HG03469 (cell line): Measurements from ENCODE around the gene ABCA12.

Experiments used
- ATAC-seq: cut with Tn5 transposase; IDR thresholded peaks from one replicate; pipeline ENCODE4 v1.9.1; 2021; ENCODE audit warnings: mild to moderate bottlenecking, moderate library complexity, moderate number of reproducible peaks; ENCODE audit not compliant: unreplicated experiment

Gene ABCA12

DNA sequence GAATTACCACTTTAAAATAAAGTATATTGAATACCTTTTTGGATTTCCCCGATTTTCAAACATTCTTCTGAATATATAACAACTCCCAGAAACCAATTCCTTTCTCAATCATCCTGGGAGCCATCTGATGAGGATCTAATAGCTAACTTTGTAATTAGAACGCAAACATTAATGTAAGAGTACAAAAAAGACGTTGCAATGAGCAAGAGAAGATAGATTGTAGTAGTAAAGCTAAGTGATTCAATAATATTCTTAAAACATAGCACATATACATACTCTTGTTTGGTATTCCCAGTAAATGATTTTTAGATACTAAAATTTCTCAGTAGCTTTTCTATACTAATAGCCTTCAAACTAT lies 1.1 kb downstream of the ABCA12 start:
- ATAC-seq, result no peak

- peak; percentile 39 for ATAC-seq
Measured at GRCh38 chr2:215136669-215137328, 1.6 kb downstream of the ABCA12 start.

- ATAC-seq, result no peak
Measured at GRCh38 chr2:215120401-215120800, 18.0 kb downstream of the ABCA12 start.

- ATAC-seq, result no peak
Measured at GRCh38 chr2:215119847-215120246, 18.6 kb downstream of the ABCA12 start.

- ATAC-seq, result no peak
Measured at GRCh38 chr2:215110918-215111317, 27.5 kb downstream of the ABCA12 start.

GRCh38 chr2:215107216-215108056 lies 31.0 kb downstream of the ABCA12 start:
- no peak for ATAC-seq

GRCh38 chr2:215105607-215106354 lies 32.6 kb downstream of the ABCA12 start:
- ATAC-seq, result no peak

- no peak for ATAC-seq
Measured at GRCh38 chr2:215104226-215104625, 34.2 kb downstream of the ABCA12 start.

DNA sequence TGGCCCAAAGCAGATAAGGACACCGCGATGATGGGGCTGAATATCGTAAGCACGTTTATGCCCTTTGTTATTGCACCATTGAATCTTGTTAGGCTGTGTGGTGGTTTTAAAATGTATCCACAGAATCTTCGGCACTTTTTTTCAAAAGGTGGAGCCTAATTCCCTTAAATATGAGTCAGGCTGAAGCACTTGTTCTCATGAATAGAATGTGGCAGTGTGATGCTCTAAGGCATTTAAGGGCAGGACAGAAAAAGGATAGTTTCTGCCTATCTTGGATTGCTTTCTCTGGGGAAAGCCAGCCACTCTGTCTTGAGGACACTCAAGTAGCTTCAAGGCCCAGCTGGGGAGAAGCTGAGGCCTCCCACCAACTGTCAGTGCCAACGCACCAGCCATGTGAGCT lies 39.6 kb downstream of the ABCA12 start:
- no peak for ATAC-seq

DNA sequence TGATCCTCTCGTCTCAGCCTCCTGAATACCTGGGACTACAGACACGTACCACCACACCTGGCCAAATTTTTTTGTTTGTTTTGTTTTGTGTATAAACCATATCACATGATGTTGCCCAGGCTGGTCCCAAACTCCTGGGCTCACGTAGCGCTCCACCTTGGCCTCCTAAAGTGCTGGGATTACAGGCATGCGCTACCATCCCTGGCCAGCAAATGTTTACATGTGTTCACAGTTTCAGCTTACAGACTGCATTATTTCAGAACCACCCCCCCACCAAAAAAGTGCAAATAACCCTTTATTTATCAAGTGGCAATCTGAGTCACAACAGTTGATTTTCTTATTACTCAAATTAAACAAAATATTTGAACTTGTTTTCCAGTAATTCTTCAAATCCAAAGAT lies 54.3 kb downstream of the ABCA12 start:
- ATAC-seq, result no peak

GRCh38 chr2:215083146-215083545 lies 55.3 kb downstream of the ABCA12 start:
- ATAC-seq, result no peak

DNA sequence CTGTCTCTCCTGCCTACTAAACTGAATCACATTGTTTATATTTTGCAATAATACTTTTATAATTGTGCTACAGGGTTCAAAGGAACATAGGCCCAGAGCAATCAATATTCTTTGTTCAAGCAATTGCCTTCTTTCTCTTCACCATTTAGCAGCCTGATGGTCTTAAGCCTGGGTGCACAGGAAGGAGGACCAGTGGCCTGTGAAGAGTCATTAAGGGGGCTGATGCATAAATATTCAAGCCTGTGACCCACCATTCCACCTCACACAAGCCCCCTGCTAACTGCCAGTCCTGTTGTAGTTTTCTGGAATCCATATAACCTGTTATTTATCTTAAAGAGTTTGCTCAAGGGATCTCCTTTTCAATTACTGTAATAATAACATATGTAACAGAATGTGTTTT lies 56.0 kb downstream of the ABCA12 start:
- no peak for ATAC-seq

- no peak for ATAC-seq
Measured at GRCh38 chr2:215080545-215080944, 57.9 kb downstream of the ABCA12 start.

GRCh38 chr2:215071676-215072075 lies 66.8 kb downstream of the ABCA12 start:
- ATAC-seq, result no peak

DNA sequence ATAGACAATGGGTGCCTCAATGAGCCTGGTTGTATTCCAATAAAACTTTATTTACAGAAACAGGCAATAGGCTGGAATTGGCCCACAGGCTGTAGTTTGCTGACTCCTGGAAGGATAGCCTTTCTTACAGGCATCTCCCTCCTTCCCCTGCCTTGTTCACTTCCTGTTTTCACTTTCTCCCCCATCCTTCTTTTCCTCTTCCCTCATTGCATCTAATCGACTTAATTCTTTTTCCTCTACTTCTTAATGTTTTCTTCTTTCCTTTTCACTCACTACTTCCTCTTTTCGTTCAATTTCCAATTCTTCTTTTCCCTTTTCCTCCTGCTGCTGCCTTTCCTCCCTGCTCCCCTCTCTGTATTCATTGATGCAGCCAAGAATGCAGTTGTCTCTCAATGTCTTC lies 70.0 kb downstream of the ABCA12 start:
- ATAC-seq, result no peak

DNA sequence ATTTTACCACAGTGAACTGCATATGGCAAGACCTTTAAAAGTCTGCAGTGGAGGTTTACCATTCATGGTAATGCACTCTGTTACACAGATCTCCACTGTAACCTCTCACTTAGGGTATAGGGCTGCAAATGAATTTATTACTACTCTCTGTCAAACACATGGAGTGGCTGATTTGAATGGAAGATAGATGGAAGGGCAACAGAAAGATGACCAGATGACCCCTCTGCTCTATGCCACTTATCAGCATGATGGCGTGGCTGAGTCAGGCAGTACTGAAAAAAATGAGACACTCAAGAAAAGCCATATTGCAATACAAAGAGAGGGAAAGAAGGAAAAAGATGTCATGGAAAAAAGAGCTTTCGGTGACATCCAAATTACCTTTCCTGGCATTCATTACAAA lies 72.3 kb downstream of the ABCA12 start:
- ATAC-seq, result no peak

- no peak for ATAC-seq
Measured at GRCh38 chr2:215063526-215063925, 74.9 kb downstream of the ABCA12 start.

- no peak for ATAC-seq
Measured at GRCh38 chr2:215060861-215061536, 77.4 kb downstream of the ABCA12 start.

DNA sequence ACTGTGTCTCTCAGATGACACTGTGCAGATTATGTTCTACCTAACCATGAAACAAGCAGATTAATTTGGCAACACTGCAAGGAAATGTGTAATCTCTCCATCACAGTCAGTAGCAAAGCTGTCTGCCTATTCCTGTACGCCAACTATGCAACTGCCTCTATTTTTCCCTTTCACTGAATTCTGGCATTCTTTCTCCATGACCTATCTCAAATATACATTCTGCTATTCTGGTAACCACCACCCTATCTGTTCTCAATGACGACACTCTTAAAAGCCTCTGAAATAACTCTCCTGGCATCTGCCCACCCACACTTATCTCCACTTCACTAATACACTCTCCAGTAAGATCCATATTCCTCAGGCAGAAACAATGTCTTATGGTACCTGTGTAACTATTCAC lies 78.7 kb downstream of the ABCA12 start:
- no peak for ATAC-seq

DNA sequence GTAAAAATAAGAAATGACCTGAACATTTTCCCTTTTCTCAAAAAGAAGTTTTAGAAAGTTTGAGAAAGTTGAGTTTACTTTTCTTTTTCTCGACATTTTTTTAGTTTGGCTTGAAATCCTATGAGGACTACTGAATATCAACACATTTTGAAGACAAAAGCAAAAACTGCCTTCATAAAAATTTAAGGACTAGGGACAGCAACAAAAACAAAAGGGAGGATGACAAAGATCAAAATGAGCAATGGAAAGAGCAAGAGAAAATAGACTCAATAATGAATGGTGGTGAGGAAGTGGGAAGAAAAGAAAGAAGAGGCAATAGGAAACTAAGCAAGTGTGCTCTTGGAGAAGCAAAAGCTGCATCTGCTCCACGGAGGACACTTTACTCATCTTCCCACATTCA lies 82.5 kb downstream of the ABCA12 start:
- ATAC-seq, result no peak

GRCh38 chr2:215052810-215053209 lies 85.6 kb downstream of the ABCA12 start:
- ATAC-seq, result no peak
